ENCODE measurements around the gene CYP2B6.
"Not testable (repeated sequence)": the region's sequence is repeated elsewhere in the genome, so short reads cannot be mapped to it uniquely, and the experiment has no call there.

The CYP2B6 gene

GRCh38 chr19:41031916-41032315 lies 40.8 kb downstream of the CYP2B6 start:
- DNase-seq (ENCODE audit: low read depth) = no peak

- not testable (repeated sequence) for DNase-seq (ENCODE audit: low read depth)
Measured at GRCh38 chr19:41033324-41033723, 42.2 kb downstream of the CYP2B6 start.

GRCh38 chr19:41039806-41040205 lies 48.7 kb downstream of the CYP2B6 start:
- no peak for DNase-seq (ENCODE audit: low read depth)

- not testable (repeated sequence) for DNase-seq (ENCODE audit: low read depth)
Measured at GRCh38 chr19:41045095-41045494, 54.0 kb downstream of the CYP2B6 start.

GRCh38 chr19:41050426-41050825 lies 59.3 kb downstream of the CYP2B6 start:
- no peak for DNase-seq (ENCODE audit: low read depth)

DNA sequence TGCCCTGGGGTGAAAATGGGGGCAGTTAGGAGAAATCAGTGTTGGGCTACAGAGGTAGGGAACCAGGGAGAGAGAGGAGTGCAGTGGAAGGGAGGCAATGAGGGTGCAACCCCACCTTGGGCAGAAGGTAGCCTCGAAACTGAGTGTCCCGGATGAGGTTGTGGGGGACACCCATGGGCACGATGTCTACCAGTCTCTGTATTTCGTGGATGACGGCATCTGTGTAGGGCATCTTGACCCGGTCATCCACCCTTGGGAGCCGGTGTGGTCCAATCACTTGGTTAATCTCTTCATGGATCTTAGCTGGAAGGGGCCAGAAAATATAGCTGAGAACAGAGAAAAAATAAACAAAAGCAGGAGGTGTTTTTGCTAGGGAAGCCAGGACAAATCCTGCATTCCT lies 61.1 kb downstream of the CYP2B6 start:
- DNase-seq (ENCODE audit: low read depth) = not testable (repeated sequence)

DNA sequence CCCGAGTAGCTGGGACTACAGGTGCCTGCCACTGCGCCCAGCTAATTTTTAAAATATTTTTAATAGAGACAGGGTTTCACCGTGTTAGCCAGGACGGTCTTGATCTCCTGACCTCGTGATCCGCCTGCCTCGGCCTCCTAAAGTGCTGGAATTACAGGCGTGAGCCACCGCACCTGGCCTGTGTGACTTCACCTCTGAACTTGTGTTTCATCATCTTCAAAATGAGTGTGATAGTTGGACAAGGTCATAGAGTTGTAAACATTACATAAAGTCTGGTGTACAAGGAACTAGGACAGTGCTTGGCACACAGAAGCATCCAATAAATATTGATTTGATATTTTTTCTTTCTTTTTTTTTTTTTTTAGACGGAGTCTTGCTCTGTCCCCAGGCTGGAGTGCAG lies 62.2 kb downstream of the CYP2B6 start:
- not testable (repeated sequence) for DNase-seq (ENCODE audit: low read depth)

GRCh38 chr19:41064974-41065569 lies 74.0 kb downstream of the CYP2B6 start:
- DNase-seq (ENCODE audit: low read depth) = no peak

Data from stimulated activated CD4-positive, alpha-beta T cell treated with anti-CD3 and anti-CD28 coated beads, Interleukin-2, amount 100 ng/mL, for 4 hours (primary cell).